Motor neuron (in vitro differentiated cells): ENCODE data around the gene HAL. TPM values are rescaled to one million over a fixed set of nuclear protein-coding genes. Genes with fewer than 3 reads are reported as not detected.

Experiments
- ATAC-seq, 8 experiments: fragments of 200-7000 bp; cut with Tn5 transposase; replicated peaks in 6 of 8; 2 replicates each; pipeline ENCODE4 v1.8.0; 2021; ENCODE audit warnings: mild to moderate bottlenecking in 8 of 8, moderate library complexity in 8 of 8
- H3K27ac ChIP-seq, 2 donors: fragments of 250-450 bp; sonication (Bioruptor Pico); 2 replicates each; pipeline ENCODE4 v1.9.0; 2021; ENCODE audit warnings: antibody characterized with exemption in 2 of 2, mild to moderate bottlenecking in 2 of 2, moderate library complexity in 1 of 2
- H3K4me1 ChIP-seq, 2 donors: fragments of 250-450 bp; sonication (Bioruptor Pico); replicated peaks in 1 of 2; 2 replicates each; pipeline ENCODE4 v1.6.1; 2021; ENCODE audit warnings: antibody characterized with exemption in 2 of 2, mild to moderate bottlenecking in 2 of 2, moderate library complexity in 1 of 2
- H3K4me3 ChIP-seq, 5 donors: fragments of 250-450 bp; sonication (Bioruptor Pico); 2 replicates each; pipeline ENCODE4 v1.9.0; 2021; ENCODE audit warnings: antibody characterized with exemption in 5 of 5, mild to moderate bottlenecking in 5 of 5, moderate library complexity in 4 of 5
- WGBS, 10 experiments: fragments of 450-650 bp; shearing (Covaris generic); methylation state at CpG; one replicate each; pipeline ENCODE4 v1.0.0; 2022; 5-methylcytosine and 5-hydroxymethylcytosine counted together
- in situ Hi-C, 9 experiments: fragments of 400-800 bp; cut with MboI; loops; one replicate each; pipeline ENCODE4 v1.15.0; 2021; ENCODE audit warnings: low sequenced_read_pairs in 9 of 9, low pct_unique_long_range_greater_than_20kb in 2 of 9; ENCODE audit not compliant: unreplicated experiment in 9 of 9
- total RNA-seq, 8 experiments: library from RNA; unstranded; fragments of 300-600 nt; gene quantifications; 2 replicates each; pipeline versions ENCODE4 v1.2.3 to v1.2.4, GENCODE V29; 2022

HAL gene
- total RNA-seq, 8 experiments from 2014 or later = under 0.01 to 32.4 (median 0.58) TPM

DNA sequence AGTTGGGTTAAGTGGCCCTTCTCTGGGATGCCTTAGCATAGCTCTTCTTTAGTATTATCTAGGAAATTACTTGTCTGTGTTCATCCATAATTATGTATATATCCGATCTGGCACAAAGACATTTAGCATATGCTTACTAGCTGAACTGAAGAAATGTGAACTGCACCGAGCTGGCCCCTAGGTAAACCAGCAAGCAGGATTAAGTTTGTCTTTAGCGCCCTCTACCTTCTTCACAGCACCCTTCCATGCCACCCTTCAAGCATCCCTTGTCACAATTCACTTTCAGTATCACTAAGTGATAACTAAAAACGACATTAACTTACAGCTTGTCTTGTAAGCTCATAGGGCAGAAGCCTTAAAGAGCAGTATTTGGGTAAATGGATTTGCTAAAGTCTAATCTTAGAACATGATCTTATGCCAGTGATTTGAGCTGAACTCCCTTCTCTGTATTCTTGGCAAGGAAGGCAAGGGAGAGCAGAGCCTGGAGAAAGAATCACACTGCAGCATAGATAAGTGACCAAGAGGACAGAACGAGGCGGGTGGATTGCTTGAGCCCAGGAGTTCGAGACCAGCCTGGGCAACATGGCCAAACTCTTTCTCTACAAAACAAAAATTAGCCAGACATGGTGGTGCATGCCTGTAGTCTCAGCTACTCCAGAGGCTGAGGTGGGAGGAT, 2.6 kb upstream of the HAL start:
- Histone ChIP-seq H3K27ac (no peak overlapping the region), H3K4me3 (no peak overlapping the region), H3K4me1 (no peaks in the 10 kb centered on the region)
- WGBS, 10 experiments = 0 to 40% (median 9%) methylated on average over 1 to 7 of the region's 7 CpGs
- peak; percentile 86 to 99 (median 94) for ATAC-seq
- in situ Hi-C loops = loop anchor here in 2 of 9 experiments (25.0 kb wide), 2 partner anchors 386 to 411 kb away; no protein-coding TSS in a partner anchor

DNA sequence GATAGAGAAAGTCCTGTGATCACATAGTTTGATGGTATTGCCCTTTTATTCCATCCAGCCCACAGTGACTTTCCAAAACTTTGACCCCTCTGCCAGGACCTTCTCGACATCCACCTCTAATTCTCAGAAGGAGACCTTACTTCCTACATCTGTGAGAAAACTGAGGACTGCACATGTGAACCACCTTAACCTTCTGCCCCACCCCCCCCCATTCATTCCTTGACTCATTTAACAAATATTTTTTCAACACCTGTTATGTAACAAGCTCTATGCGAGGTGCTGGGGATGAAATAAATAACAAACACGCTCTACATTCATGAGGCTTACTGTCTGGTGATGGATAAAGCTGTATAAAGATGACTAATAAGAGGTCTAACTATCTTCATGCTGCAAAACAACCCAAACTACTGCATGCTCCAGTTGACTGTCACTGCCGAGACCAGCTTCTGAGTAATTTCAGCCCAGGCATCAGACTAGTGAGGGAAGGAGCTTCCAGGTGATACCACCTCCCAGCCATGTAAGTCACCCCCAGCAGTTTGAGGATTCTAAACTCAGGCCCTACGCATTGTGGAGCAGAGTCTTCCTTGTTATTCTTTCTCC, 1.9 kb upstream of the HAL start:
- Histone ChIP-seq H3K27ac (no peak overlapping the region), H3K4me1 (no peaks in the 10 kb centered on the region), H3K4me3 (no peak overlapping the region)
- ATAC-seq = no peak
- WGBS, 10 experiments = 40 to 100% (median 82%) methylated on average over 1 to 4 of the region's 5 CpGs
- in situ Hi-C loops = loop anchor here in 2 of 9 experiments (25.0 kb wide), 2 partner anchors 386 to 411 kb away; no protein-coding TSS in a partner anchor

- Histone ChIP-seq H3K4me1 (no peaks in the 10 kb centered on the region), H3K4me3 (no peak overlapping the region), H3K27ac (no peak overlapping the region)
- WGBS, 10 experiments = 79 to 100% (median 93%) methylated on average over 1 to 3 of the region's 3 CpGs; no CpG with 5 or more reads in 2 of the 10 experiments
- in situ Hi-C loops = loop anchor here in 2 of 9 experiments (25.0 kb wide), 2 partner anchors 385 to 410 kb away; no protein-coding TSS in a partner anchor
- ATAC-seq = no peak
These were observed 1.1 kb upstream of the HAL start for GRCh38 chr12:95997276-95997675.

DNA sequence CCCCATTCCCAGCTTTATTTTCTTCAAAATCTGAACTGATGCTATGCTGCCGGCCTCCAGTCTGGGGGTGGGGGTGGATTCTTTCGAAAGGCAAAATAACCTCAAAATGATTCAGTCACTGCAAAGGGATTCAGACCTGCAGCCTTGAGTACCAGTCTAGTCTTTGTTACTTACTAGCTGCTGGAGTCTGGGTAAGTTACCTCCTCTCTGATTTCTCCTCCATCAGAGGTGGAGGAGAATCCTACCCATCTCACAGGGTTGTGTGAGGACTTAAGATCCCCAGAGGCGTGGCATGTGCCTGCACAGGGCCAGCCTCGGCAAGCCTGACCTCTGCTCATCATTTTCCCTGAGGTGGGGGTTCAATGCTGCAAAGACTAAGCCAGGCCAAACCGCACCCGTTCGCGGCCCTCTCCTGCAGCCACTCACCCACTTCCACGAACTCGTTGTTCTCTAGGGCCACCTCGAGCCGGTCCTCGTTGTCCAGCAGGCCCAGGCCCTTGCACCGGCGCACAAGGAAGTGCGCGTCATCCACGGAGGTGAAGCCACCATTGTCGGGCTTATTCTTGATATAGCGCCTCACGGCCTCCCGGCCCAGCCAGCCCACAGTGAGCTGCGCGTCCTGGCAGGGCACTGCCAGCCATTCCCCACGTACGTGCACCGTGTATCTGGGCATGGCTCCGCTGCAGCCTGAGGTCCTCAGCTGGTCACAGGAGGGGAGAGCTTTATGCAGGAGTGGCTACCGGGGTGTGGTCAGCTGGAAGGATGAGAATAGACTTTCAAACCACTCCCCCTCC, 709 bp downstream of the HAL start:
- H3K27ac ChIP-seq = no peak overlapping the region
- no peaks in the 10 kb centered on the region for H3K4me1 ChIP-seq
- no peak overlapping the region for H3K4me3 ChIP-seq
- ATAC-seq = no peak
- in situ Hi-C loops = loop anchor here in 2 of 9 experiments (25.0 kb wide), 2 partner anchors 383 to 408 kb away; no protein-coding TSS in a partner anchor
- 45 to 100% (median 92%) methylated on average over 1 to 17 of the region's 29 CpGs; no CpG with 5 or more reads in 1 of the 10 experiments for WGBS, 10 experiments

DNA sequence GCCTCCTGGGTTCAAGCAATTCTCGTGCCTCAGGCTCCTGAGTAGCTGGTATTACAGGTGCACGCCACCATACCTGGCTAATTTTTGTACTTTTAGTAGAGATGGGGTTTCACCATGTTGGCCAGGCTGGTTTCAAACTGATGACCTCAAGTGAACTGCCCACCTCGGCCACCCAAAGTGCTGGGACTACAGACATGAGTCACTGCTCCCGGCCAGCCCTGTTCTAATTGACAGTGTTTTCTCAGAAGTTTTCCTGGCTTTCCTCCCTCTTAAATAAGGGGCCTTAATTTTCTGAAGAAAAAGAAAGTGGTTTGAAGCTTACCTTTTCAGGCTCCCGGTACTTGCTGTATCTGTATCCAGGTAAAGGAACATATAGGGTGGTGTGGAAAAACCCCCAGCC, 1.7 kb downstream of the HAL start:
- WGBS, 10 experiments = 50 to 100% (median 93%) methylated on average over 1 to 3 of the region's 5 CpGs; no CpG with 5 or more reads in 4 of the 10 experiments
- no peak overlapping the region for H3K4me3 ChIP-seq
- in situ Hi-C loops = loop anchor here in 2 of 9 experiments (25.0 kb wide), 2 partner anchors 382 to 407 kb away; no protein-coding TSS in a partner anchor
- H3K4me1 ChIP-seq = no peaks in the 10 kb centered on the region
- no peak overlapping the region for H3K27ac ChIP-seq
- ATAC-seq = no peak

GRCh38 chr12:95993907-95994306, 2.2 kb downstream of the HAL start:
- WGBS, 10 experiments = 38 to 93% (median 83%) methylated on average over 1 to 6 of the region's 7 CpGs; no CpG with 5 or more reads in 1 of the 10 experiments
- Histone ChIP-seq H3K4me1 (peaks cover 0 to 2% of the 10 kb centered on the region in 2 donors), H3K27ac (no peak overlapping the region), H3K4me3 (no peak overlapping the region)
- in situ Hi-C loops = loop anchor here in 2 of 9 experiments (25.0 kb wide), 2 partner anchors 382 to 407 kb away; no protein-coding TSS in a partner anchor
- ATAC-seq = no peak

DNA sequence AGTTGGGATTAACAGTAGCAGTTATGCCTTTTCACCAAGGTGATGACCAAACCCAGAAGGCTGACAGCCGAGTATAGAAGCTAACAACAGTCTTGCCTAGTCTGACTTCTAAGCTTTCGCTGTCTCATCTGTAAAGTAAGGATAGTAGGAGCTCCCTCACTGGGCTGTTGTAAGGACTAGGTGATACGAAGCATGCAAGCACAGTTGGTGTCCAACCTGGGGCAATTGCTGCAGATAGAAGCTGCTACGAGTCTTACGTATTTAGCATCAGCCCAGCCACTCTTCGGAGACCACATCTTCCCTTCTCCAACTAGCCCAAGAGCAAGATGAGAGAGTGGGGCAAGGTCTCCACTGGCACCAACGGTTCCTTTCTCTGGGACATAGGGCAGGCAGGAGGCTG, 6.0 kb downstream of the HAL start:
- Histone ChIP-seq H3K4me1 (peaks cover 0 to 2% of the 10 kb centered on the region in 2 donors), H3K4me3 (no peak overlapping the region), H3K27ac (no peak overlapping the region)
- 58 to 77% (median 67%) methylated on average over 1 to 3 of the region's 7 CpGs; no CpG with 5 or more reads in 3 of the 10 experiments for WGBS, 10 experiments
- in situ Hi-C loops = loop anchor here in 2 of 9 experiments (25.0 kb wide), 2 partner anchors 378 to 403 kb away; no protein-coding TSS in a partner anchor
- no peak for ATAC-seq

GRCh38 chr12:95989504-95990123, 6.5 kb downstream of the HAL start:
- Histone ChIP-seq H3K4me3 (no peak overlapping the region), H3K27ac (no peak overlapping the region), H3K4me1 (peaks cover 0 to 2% of the 10 kb centered on the region in 2 donors)
- WGBS, 10 experiments = 11 to 100% (median 50%) methylated on average over 1 to 4 of the region's 4 CpGs; no CpG with 5 or more reads in 2 of the 10 experiments
- ATAC-seq = no peak
- in situ Hi-C loops = loop anchor here in 2 of 9 experiments (25.0 kb wide), 2 partner anchors 377 to 402 kb away; no protein-coding TSS in a partner anchor

DNA sequence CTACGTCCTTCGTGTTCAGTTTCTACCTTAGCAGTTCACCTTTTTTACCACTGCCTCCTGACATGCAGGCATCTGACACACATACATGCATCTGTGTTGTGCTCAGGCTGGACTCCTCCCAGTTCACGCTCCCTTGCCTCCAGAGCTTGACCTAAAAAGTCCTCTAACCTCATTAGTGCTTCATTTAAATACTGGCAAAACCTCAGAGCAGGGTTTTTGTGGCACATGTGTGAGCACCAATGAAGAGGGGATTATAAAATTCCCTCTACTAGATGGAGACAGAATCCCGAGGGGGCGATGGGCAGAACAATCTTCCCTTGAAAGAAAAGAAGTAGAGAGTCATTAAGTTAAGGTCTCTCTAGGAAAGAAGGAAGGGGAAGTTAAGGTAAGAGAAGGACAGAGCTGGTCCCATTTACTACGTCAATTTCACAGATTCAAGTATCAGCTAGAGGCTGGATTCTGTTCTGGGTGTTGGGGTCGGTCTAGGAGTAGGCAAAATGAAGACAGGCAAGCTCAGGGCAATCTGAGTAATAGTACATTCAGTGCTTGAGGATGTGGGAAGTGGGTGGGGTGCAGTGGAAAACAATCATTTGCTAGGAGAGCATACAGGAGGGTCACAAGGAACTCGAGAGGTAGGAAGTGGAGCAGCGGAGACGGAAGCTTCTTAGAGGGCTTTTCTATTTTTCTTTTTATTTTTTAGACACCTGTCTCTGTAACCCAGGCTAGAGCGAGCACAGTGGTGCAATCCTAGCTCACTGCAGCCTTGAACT, 7.5 kb downstream of the HAL start:
- in situ Hi-C loops = loop anchor here in 2 of 9 experiments (25.0 kb wide), 2 partner anchors 376 to 401 kb away; no protein-coding TSS in a partner anchor
- peak in 1 of 8 experiments; percentile 42 for ATAC-seq
- H3K27ac ChIP-seq = no peak overlapping the region
- peaks cover 0 to 2% of the 10 kb centered on the region in 2 donors for H3K4me1 ChIP-seq
- 62 to 87% (median 77%) methylated on average over 4 to 10 of the region's 11 CpGs for WGBS, 10 experiments
- H3K4me3 ChIP-seq = no peak overlapping the region

DNA sequence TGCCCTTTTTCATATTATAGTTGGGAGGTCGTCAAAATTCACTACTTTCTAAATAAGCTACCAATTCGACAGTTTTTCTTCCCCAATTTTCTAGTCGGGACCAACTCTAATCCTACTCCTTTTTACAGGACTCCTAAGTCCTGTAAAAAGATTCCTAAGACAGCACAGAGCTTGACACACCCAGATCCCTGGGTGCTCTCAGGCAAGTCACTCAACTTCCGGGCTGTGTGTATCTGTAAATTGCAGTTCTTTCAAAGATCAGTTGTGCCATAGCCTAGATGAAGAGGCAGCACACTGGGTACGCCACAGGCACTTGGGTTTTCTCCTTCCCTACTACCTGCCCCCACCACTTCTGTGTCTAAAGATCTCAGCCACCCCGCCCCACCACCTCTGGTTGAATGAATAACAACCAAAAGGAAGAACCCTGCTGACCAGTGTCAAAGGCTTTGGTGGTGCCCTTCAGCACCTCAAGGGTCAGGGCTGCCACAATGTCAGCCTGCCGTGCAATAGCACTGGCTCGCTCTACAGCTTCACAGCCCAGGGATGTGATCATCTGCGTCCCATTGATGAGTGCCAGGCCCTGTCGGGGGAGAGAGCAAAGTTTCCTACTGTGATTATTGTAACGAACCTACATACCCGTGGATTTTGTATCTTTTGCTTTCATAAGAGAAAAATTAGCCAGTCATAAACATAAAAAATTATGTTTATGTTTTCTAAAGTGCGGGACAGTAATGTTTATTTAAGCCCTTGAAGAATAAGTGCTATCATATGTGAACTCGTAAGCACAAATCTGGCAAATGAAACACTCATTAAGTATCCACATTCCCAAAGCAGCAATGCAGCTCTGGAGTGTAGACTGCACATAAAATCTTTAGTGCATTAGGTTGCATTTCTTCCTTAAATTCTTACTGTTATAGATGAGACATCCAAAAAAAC, 9.2 kb downstream of the HAL start:
- H3K4me3 ChIP-seq = no peak overlapping the region
- no peak for ATAC-seq
- H3K4me1 ChIP-seq = peaks cover 0 to 2% of the 10 kb centered on the region in 2 donors
- WGBS, 10 experiments = 25 to 80% (median 67%) methylated on average over 3 to 10 of the region's 14 CpGs; no CpG with 5 or more reads in 1 of the 10 experiments
- H3K27ac ChIP-seq = no peak overlapping the region
- in situ Hi-C loops = loop anchor here in 2 of 9 experiments (25.0 kb wide), 2 partner anchors 375 to 400 kb away; no protein-coding TSS in a partner anchor

- Histone ChIP-seq H3K4me1 (peaks cover 0 to 2% of the 10 kb centered on the region in 2 donors), H3K27ac (no peak overlapping the region), H3K4me3 (no peak overlapping the region)
- WGBS, 10 experiments = 38 to 100% (median 88%) methylated on average over 1 of the region's 1 CpG; no CpG with 5 or more reads in 2 of the 10 experiments
- peak in 3 of 8 experiments; percentile 23 to 38 (median 34) for ATAC-seq
- in situ Hi-C loops = loop anchor here in 2 of 9 experiments (25.0 kb wide), 2 partner anchors 372 to 397 kb away; no protein-coding TSS in a partner anchor
These were observed 11.5 kb downstream of the HAL start for GRCh38 chr12:95984682-95985081.
